GM12872 (cell line): Measurements from ENCODE around the gene DLGAP5.

Experiments used
- CTCF ChIP-seq: IDR thresholded peaks from 3 replicates; pipeline ENCODE4 v1.5.1; 2011; ENCODE audit warnings: low read depth, mild to moderate bottlenecking, low read length, moderate library complexity; ENCODE audit not compliant: insufficient read depth

Gene DLGAP5

GRCh38 chr14:55105991-55106390 is 85.4 kb downstream of the DLGAP5 start:
- TF ChIP-seq CTCF, result no peak

- TF ChIP-seq CTCF, result no peak
Observed at GRCh38 chr14:55103971-55104954, 87.1 kb downstream of the DLGAP5 start.

GRCh38 chr14:55103005-55103640 is 88.3 kb downstream of the DLGAP5 start:
- no peak for TF ChIP-seq CTCF

- TF ChIP-seq CTCF, result no peak
Observed at GRCh38 chr14:55102141-55102621, 89.2 kb downstream of the DLGAP5 start.

- no peak for TF ChIP-seq CTCF
Observed at GRCh38 chr14:55101698-55102097, 89.7 kb downstream of the DLGAP5 start.

GRCh38 chr14:55099756-55100155 is 91.6 kb downstream of the DLGAP5 start:
- TF ChIP-seq CTCF, result no peak

GRCh38 chr14:55098561-55098898 is 92.9 kb downstream of the DLGAP5 start:
- no peak for TF ChIP-seq CTCF
